K562 (cell line): ENCODE data around the gene PLEKHM2. TPM values are rescaled to one million over a fixed set of nuclear protein-coding genes. Genes with fewer than 3 reads are reported as not detected.

Experiments
- ETS2 ChIP-seq: IDR thresholded peaks from 2 replicates; pipeline ENCODE4 v1.6.1; 2016; ENCODE audit warnings: borderline replicate concordance, missing genetic modification characterization, mild to moderate bottlenecking, moderate library complexity, missing compliant biosample characterization; ENCODE audit not compliant: poor library complexity, severe bottlenecking
- MAX ChIP-seq: sonication (generic); formaldehyde crosslinking; IDR thresholded peaks from 2 replicates; pipeline ENCODE4 v1.9.0; 2022; ENCODE audit warnings: mild to moderate bottlenecking, missing genetic modification reagents
- TARDBP ChIP-seq: fragments of 450-650 bp; IDR thresholded peaks from 2 replicates; pipeline ENCODE4 v1.6.1; 2016
- ZBTB43 ChIP-seq: sonication (generic); formaldehyde crosslinking; IDR thresholded peaks from 2 replicates; pipeline ENCODE4 v1.8.0; 2023; ENCODE audit warnings: mild to moderate bottlenecking, missing genetic modification reagents
- ZNF347 ChIP-seq: fragments of 450-650 bp; formaldehyde crosslinking; IDR thresholded peaks from 2 replicates; pipeline ENCODE4 v1.4.0; 2020; ENCODE audit warnings: low read depth, mild to moderate bottlenecking, moderate library complexity
- ZNF408 ChIP-seq: fragments of 250-450 bp; sonication (Bioruptor Pico); IDR thresholded peaks from 2 replicates; pipeline ENCODE4 v1.4.0; 2020; ENCODE audit warnings: low read depth, mild to moderate bottlenecking, moderate library complexity
- polyA plus RNA-seq, 8 experiments: library from polyadenylated mRNA; depleted of rRNA in 4 of 8; stranded (reverse) in 5 of 8; unstranded in 3 of 8; fragments of >200 nt; fragmentation: Nextera tagmentation in 2 of 8; fragmentation: Illumina TruSeq in 1 of 8; extraction: Ambion mirVana in 2 of 8; extraction: Trizol in 1 of 8; gene quantifications; 2 replicates each; pipeline versions ENCODE4 v1.2.1 to v1.2.3, GENCODE V29; 2011 to 2014; ENCODE audit warnings: inconsistent platforms in 1 of 8, missing spikeins in 1 of 8
- total RNA-seq, 7 experiments: library from RNA; depleted of rRNA in 6 of 7; stranded (reverse); fragments of >200 nt in 6 of 7; fragmentation: Illumina TruSeq in 2 of 7; extraction: Trizol in 2 of 7; gene quantifications; 2 replicates each; pipeline versions ENCODE4 v1.2.1 to v1.2.3, GENCODE V29; 2011 to 2021; ENCODE audit warnings: low replicate concordance in 1 of 7
- TF ChIP-seq, protein P1 (sequence below): fragments of 450-650 bp; IDR thresholded peaks from 2 replicates; pipeline ENCODE4 v1.6.1; 2016; ENCODE audit warnings: mild to moderate bottlenecking, moderate library complexity
- TF ChIP-seq, protein P2 (sequence below): IDR thresholded peaks from 3 replicates; pipeline ENCODE4 v1.6.1; 2011; ENCODE audit warnings: borderline replicate concordance, mild to moderate bottlenecking, moderate library complexity; ENCODE audit not compliant: insufficient read length; ENCODE audit errors: extremely low read depth

The PLEKHM2 gene
- total and polyA plus RNA-seq, 9 of the 15 experiments (the other 6 are each of a cell fraction or from before 2014, with no cell fraction given), result 0.27 to 63.7 (median 33.2) TPM

GRCh38 chr1:15751717-15752116 is 67.6 kb downstream of the PLEKHM2 start (continued):
- TF ChIP-seq, protein P1, sequence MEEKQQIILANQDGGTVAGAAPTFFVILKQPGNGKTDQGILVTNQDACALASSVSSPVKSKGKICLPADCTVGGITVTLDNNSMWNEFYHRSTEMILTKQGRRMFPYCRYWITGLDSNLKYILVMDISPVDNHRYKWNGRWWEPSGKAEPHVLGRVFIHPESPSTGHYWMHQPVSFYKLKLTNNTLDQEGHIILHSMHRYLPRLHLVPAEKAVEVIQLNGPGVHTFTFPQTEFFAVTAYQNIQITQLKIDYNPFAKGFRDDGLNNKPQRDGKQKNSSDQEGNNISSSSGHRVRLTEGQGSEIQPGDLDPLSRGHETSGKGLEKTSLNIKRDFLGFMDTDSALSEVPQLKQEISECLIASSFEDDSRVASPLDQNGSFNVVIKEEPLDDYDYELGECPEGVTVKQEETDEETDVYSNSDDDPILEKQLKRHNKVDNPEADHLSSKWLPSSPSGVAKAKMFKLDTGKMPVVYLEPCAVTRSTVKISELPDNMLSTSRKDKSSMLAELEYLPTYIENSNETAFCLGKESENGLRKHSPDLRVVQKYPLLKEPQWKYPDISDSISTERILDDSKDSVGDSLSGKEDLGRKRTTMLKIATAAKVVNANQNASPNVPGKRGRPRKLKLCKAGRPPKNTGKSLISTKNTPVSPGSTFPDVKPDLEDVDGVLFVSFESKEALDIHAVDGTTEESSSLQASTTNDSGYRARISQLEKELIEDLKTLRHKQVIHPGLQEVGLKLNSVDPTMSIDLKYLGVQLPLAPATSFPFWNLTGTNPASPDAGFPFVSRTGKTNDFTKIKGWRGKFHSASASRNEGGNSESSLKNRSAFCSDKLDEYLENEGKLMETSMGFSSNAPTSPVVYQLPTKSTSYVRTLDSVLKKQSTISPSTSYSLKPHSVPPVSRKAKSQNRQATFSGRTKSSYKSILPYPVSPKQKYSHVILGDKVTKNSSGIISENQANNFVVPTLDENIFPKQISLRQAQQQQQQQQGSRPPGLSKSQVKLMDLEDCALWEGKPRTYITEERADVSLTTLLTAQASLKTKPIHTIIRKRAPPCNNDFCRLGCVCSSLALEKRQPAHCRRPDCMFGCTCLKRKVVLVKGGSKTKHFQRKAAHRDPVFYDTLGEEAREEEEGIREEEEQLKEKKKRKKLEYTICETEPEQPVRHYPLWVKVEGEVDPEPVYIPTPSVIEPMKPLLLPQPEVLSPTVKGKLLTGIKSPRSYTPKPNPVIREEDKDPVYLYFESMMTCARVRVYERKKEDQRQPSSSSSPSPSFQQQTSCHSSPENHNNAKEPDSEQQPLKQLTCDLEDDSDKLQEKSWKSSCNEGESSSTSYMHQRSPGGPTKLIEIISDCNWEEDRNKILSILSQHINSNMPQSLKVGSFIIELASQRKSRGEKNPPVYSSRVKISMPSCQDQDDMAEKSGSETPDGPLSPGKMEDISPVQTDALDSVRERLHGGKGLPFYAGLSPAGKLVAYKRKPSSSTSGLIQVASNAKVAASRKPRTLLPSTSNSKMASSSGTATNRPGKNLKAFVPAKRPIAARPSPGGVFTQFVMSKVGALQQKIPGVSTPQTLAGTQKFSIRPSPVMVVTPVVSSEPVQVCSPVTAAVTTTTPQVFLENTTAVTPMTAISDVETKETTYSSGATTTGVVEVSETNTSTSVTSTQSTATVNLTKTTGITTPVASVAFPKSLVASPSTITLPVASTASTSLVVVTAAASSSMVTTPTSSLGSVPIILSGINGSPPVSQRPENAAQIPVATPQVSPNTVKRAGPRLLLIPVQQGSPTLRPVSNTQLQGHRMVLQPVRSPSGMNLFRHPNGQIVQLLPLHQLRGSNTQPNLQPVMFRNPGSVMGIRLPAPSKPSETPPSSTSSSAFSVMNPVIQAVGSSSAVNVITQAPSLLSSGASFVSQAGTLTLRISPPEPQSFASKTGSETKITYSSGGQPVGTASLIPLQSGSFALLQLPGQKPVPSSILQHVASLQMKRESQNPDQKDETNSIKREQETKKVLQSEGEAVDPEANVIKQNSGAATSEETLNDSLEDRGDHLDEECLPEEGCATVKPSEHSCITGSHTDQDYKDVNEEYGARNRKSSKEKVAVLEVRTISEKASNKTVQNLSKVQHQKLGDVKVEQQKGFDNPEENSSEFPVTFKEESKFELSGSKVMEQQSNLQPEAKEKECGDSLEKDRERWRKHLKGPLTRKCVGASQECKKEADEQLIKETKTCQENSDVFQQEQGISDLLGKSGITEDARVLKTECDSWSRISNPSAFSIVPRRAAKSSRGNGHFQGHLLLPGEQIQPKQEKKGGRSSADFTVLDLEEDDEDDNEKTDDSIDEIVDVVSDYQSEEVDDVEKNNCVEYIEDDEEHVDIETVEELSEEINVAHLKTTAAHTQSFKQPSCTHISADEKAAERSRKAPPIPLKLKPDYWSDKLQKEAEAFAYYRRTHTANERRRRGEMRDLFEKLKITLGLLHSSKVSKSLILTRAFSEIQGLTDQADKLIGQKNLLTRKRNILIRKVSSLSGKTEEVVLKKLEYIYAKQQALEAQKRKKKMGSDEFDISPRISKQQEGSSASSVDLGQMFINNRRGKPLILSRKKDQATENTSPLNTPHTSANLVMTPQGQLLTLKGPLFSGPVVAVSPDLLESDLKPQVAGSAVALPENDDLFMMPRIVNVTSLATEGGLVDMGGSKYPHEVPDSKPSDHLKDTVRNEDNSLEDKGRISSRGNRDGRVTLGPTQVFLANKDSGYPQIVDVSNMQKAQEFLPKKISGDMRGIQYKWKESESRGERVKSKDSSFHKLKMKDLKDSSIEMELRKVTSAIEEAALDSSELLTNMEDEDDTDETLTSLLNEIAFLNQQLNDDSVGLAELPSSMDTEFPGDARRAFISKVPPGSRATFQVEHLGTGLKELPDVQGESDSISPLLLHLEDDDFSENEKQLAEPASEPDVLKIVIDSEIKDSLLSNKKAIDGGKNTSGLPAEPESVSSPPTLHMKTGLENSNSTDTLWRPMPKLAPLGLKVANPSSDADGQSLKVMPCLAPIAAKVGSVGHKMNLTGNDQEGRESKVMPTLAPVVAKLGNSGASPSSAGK, result no peak
- no peak for TF ChIP-seq ZBTB43 (CRISPR knock-in tag)
- no peak for TF ChIP-seq TARDBP
- no peak for TF ChIP-seq MAX (CRISPR knock-in tag)
- TF ChIP-seq ZNF347 (CRISPR knock-in tag), result no peak
- TF ChIP-seq, protein P2, sequence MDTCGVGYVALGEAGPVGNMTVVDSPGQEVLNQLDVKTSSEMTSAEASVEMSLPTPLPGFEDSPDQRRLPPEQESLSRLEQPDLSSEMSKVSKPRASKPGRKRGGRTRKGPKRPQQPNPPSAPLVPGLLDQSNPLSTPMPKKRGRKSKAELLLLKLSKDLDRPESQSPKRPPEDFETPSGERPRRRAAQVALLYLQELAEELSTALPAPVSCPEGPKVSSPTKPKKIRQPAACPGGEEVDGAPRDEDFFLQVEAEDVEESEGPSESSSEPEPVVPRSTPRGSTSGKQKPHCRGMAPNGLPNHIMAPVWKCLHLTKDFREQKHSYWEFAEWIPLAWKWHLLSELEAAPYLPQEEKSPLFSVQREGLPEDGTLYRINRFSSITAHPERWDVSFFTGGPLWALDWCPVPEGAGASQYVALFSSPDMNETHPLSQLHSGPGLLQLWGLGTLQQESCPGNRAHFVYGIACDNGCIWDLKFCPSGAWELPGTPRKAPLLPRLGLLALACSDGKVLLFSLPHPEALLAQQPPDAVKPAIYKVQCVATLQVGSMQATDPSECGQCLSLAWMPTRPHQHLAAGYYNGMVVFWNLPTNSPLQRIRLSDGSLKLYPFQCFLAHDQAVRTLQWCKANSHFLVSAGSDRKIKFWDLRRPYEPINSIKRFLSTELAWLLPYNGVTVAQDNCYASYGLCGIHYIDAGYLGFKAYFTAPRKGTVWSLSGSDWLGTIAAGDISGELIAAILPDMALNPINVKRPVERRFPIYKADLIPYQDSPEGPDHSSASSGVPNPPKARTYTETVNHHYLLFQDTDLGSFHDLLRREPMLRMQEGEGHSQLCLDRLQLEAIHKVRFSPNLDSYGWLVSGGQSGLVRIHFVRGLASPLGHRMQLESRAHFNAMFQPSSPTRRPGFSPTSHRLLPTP, result no peak
- TF ChIP-seq ETS2 (tag), result no peak
- no peak for TF ChIP-seq ZNF408 (CRISPR knock-in tag)
